GM19372 (cell line): ENCODE data around the gene LAMTOR2.
"Not testable (repeated sequence)": the region's sequence is repeated elsewhere in the genome, so short reads cannot be mapped to it uniquely, and the experiment has no call there.

Source experiments
- ATAC-seq: cut with Tn5 transposase; IDR thresholded peaks from one replicate; pipeline ENCODE4 v1.9.1; 2021; ENCODE audit warnings: mild to moderate bottlenecking, low read depth, moderate library complexity; ENCODE audit not compliant: unreplicated experiment

LAMTOR2 gene

GRCh38 chr1:156054500-156055280 is at the start of gene LAMTOR2:
Gene LAMTOR2 (plus strand): TSS chr1:156054782. CDS start chr1:156054890, 108 bp downstream.
- ATAC-seq = peak; percentile 52

GRCh38 chr1:156004843-156005584 is 49.6 kb upstream of the LAMTOR2 start:
- no peak for ATAC-seq

GRCh38 chr1:156006666-156007376 is 47.8 kb upstream of the LAMTOR2 start:
- no peak for ATAC-seq

GRCh38 chr1:156009404-156009803 is 45.2 kb upstream of the LAMTOR2 start:
- ATAC-seq = no peak

DNA sequence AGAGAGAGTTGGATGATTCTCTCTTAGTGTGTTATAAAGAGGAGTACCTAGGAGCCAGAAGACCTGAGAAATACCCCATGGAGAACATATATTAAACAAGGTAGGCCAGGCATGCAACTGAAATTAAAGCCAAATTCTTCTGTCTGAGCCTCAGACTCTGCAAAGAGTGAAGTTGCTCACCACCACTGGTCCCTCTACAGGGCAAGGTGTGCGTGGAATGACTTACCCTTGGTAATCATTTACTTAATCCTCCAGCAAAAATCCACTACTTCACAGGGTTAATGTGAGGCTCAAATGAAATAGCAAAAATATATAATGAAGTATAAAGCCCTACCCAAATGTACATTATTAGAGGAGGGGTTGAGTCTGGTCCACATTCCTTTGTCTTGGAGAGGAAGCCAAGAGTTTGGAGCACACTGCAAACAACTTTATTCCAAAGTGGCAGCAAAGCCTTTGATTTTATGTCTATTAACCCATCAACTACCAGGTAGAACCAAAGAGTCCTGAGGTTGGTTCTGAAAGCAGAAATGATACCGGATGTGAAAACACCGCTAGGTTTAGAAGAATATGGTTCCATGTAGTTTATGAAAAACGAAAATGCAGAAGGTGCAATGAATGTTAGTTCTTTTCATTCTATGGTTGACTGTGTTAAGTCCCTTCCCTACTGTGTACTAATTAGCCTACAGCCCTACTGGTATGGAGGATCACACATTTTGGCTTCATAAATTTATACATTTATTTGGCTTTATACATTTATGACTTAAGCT is 42.3 kb upstream of the LAMTOR2 start:
- peak; percentile 59 for ATAC-seq

DNA sequence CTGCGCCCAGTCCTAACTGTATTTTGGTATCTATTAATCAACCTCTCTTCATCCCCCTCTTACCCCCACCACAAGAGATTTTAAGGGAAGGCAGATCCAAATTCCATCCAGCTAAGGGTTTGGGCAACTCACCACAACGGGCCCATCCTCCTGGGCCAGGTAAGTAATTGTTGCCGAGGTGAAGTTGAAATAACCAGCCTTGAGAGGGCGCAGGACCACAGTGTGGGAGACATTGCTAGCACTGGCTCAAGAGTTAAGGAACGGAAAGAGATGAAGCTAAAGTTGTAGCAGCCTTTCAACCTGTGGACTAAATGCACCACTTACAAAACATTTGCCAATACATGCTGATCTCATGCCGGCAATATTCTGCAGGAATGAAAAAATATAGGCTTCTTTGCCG is 39.8 kb upstream of the LAMTOR2 start:
- ATAC-seq = no peak

GRCh38 chr1:156019946-156020292 is 34.7 kb upstream of the LAMTOR2 start:
- ATAC-seq = no peak

- peak; percentile 97 for ATAC-seq
Observed at GRCh38 chr1:156020293-156021092, 34.1 kb upstream of the LAMTOR2 start, which contains the start of gene SSR2. Gene SSR2 (minus strand): TSS chr1:156020951. CDS start chr1:156020167, 784 bp downstream.

- ATAC-seq = no peak
Observed at GRCh38 chr1:156021093-156021428, 33.5 kb upstream of the LAMTOR2 start.

DNA sequence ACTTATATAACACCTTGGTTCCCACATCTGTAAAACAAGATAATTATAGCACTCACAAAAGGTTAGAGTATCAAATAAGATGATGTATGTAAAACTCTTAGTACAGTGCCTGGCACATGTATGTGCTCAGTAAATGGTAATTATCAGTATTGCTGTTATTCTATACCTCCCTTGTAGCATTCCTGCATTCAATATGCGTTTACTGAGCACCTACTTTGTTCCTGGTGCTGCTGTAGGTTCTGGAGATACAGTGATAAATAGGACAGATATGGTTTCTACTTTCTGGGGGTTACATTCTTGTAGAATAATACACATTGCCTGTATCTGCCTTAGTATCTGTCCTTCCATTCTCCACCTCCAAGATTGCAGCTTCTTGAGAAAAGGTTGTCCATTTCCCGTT is 32.6 kb upstream of the LAMTOR2 start:
- ATAC-seq = no peak

DNA sequence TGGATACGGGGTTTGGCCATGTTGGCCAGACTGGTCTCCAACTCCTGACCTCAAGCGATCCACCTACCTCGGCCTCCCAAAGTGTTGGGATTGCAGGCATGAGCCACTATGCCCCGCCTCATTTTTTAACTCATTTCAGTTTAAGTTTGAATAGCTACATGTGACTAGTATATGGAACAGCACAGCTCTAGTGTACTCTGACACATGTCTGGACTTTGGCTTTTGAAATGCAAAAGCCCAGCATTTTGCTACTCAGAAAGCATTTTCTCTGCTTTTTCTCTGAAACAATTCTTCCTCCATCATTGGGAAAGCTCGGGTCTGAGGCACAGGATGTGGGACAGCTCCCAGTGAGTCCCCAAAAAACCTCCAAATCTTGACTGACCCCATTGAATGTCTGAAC is 29.8 kb upstream of the LAMTOR2 start:
- no peak for ATAC-seq

DNA sequence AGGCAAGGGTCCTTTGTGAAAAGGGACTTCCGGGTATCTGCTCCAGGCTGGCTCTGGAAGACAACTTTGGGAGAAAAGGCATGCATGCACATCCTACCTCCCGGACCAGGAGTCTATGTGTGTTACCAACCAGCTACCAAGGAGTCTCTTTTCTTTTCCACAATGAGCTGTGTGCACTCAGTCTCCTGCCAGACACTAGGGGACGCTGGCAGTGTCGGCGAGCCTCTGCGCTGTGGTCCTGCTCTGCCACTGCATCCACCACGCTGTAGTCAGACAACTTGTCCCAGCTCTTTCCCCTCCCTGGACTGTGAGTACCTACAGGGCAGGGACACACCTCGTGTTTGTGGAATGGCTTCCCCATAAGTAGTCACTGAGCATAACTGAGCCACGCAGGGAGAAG is 28.7 kb upstream of the LAMTOR2 start:
- no peak for ATAC-seq

- ATAC-seq = no peak
Observed at GRCh38 chr1:156026588-156026987, 28.0 kb upstream of the LAMTOR2 start.

DNA sequence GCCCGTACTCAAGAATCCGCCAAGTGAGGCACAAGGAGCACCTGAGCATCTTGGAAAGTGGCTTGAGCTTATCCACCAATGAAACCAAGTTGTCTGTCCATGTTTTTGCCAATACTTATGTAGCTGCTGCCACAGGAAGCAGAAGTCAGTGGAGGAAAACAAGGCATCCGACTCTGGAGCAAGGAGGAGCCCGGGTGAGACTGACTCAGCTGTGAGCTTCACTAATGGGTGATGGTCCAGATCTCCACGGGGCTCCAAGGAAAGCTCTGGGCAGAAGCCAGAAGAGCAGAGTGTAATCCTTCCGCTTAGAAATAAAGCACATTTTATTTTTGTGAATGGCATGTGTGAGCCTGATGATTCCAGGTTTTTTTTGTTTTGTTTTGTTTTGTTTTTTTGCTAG is 21.6 kb upstream of the LAMTOR2 start:
- ATAC-seq = no peak

DNA sequence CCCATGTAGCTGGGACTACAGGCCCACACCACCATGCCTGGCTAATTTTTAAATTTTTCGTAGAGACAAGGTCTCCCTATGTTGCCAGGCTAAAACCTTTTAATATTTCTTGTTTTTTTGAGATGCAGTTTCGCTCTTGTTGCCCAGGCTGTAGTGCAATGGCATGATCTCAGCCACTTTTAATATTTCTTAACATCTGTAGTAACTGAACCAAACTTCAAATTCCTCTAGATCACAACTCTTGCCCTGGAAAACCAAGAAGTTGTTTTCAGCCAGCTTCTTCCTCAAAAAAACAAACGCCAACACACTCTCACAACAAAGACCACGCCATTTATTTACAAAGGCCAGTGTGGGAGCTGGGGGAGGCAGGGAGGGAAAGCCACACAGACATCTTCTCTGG is 19.6 kb upstream of the LAMTOR2 start:
- not testable (repeated sequence) for ATAC-seq

DNA sequence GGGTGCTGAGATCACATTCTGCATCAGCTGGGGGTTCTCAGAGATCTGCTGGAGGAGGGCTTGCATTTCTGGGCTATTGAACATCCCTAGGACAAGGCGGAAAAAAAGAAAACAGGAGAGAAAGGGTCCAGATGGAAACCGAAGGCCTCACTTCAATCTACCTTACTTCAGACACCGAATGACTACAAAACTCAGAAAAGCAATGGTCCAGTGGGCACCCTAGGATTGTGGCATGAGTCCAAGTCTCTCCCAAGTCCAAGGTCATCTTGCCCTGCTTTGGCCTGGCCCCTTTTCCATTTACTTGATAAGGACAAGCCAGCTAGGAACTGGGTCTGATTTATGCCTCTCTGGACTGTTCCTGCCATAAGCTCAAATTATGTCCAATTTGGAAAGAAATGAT is 11.8 kb upstream of the LAMTOR2 start:
- ATAC-seq = no peak

GRCh38 chr1:156045076-156045475 is 9.5 kb upstream of the LAMTOR2 start:
- ATAC-seq = no peak

GRCh38 chr1:156048663-156049258 is 5.8 kb upstream of the LAMTOR2 start:
- no peak for ATAC-seq

DNA sequence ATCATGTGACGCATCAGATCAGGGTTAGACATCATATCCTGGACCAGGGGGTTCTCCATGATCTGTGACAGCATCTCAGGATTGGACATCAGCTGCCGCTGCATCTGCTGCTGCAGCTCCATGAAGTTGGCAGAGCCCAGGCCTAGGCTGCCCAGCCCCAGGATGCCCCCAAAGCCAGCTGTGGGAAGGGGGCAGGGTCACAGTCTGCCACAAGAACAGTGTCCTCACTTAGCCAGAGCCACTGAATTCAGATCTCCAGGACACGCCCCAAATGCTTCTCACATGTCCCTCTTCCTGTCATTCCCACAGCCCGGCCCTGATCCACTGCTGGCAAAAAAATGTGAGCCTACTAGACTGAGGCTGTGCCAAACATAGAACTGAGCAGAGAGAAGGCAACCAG is 4.2 kb upstream of the LAMTOR2 start:
- no peak for ATAC-seq
